Activated CD4-positive, alpha-beta T cell treated with anti-CD3 and anti-CD28 coated beads for 4 hours (primary cell): Measurements from ENCODE around the gene NPC2.
"Not testable (repeated sequence)": the region's sequence is repeated elsewhere in the genome, so short reads cannot be mapped to it uniquely, and the experiment has no call there.

Experiments
- DNase-seq, 2 donors: peaks; one replicate each; pipeline ENCODE4 v3.0.0-alpha.2; 2020

NPC2 gene

DNA sequence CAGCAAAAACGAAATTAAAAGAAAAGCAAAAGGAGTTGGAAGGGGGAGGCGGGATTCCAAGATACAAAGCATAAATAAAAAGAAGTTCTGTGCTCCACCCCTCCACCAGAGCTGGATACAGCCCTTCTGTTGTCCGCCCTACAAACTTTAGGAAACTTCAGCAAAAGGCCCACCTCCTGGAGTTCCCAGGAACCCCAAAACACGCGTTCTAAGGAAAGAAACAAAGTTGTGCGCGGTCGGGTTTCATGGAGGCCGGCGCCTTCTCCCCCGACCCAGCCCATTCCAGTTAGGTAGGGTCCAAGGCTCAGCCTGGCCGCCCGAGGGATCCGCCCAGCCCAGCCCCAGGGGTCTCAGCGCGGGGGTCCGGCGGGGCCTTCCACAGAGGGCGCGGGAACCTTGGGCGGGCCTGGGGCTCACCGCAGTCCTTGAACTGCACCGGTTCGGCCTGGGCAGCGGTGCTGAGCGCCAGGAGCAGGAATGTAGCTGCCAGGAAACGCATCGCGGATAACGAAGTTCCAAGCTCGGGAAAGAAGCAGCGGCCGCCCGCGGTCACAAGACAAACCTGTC is at the start of gene NPC2:
Gene NPC2, minus strand, starts transcription at position 530 of the 567 bp plus-strand sequence. Its CDS starts 31 bp downstream, at position 499.
- DNase-seq: no peak

DNA sequence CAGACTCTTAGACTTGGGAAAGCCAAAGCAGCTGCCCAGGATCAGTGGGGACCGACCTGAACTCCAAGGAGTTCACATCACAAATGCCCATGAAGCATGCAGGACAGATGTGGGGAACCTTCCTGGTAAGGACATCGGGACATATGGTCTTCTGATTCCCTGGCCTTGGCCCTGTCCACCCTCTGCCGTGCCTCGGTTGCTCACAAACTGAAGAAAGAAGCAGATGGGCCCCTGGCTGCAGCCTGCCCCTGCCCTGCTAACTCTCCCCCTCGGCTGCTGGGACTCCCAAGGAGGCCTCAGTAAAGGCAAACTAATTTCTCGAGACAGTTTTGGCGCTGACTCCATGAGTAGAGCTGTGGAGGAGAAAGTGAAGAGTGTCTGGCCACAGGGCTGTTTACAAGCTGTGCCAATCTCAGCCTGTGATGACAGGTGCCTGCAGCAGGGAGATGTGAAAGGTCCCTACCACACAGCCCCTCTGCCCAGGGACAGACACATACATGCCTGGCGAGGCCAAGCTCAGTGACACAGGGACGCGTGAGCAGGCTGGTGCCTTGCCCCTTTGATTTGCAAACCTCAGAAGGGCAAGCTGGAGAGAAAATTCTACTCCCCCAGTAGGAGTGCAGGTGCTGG is 49.1 kb upstream of the NPC2 start:
- no peak for DNase-seq

DNA sequence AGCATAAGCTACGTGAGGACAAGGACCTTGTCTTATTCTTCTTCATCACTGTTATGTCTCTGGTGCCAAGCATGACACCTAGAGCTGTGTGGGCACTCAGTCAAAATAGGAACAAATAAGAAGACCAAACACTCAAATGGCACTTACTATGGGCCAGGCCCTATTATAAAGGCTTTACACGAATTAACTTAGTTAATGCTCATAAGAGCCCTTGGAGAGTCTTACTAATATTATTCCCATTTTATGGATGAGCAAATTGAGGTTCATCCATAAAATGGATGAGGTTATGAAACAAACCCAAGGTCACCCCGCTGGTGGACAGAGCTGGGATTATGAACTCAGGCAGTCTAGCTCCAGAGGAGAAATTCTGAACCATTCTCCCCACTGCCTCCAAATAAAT is 48.1 kb upstream of the NPC2 start:
- no peak for DNase-seq

- DNase-seq: no peak
Observed at GRCh38 chr14:74539503-74539902, 46.4 kb upstream of the NPC2 start.

- no peak for DNase-seq
Observed at GRCh38 chr14:74538411-74539391, 45.6 kb upstream of the NPC2 start.

DNA sequence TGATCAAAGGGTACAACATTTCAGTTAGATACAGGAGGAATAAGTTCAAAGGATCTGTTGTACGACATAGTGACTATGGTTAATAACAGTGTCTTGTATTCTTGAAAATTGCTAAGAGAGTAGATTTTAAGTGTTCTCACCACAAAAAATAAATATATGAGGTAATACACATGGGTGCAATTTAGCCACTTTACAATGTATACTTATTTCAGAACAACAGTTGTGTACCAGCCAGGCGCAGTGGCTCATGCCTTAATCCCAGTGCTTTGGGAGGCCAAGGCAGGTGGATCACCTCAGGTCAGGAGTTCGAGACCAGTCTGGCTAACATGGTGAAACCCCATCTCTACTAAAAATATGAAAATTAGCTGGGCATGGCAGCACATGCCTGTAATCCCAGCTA is 43.2 kb upstream of the NPC2 start:
- DNase-seq: not testable (repeated sequence)

DNA sequence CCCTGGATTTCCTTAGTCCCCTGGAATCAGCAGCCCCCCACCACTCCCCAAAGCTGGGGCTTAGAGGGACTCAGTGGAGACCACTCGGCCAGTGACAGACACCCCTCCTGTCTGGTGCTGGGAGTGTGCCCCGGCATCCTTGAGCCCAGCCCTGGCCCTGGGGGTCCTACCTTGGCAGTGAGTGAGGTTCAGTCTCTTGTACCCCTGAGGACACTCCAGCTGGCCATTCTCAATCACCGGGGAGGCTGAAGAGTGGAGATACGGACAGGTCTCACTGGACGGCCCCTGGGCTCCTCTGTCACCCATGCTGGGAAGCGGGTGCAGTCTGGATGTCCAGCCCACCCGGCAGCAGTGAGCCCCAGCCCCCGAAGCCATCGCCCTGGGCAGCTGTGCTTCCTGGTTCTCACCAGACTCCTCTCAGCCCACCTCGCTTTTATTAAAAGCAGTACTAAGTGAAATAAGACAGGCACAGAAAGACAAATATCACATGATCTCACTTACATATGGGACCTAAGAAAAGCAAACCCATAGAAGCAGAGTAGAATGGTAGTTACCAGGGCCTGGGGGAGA is 42.7 kb upstream of the NPC2 start:
- no peak for DNase-seq

DNA sequence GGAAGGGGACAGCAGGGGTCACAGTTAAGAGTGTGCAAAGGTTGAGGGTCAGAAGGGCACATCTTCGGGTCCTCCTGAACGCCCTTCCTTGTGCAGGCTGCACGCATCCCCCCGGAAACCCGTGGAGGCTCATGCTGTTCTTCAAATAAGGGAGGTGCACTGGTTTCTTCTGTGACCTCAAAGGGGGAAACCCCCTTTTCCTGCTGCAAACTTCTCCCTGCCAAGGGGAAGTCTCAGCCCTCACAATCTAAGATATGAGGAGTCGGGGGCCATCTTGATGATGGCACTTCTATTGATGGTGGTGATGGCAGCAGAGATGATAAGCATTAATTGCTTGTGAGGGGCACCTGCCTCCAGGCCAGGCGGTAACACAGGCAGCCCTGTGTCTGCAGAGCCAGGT is 40.5 kb upstream of the NPC2 start:
- no peak for DNase-seq

- DNase-seq: no peak
Observed at GRCh38 chr14:74532246-74532645, 39.1 kb upstream of the NPC2 start.

DNA sequence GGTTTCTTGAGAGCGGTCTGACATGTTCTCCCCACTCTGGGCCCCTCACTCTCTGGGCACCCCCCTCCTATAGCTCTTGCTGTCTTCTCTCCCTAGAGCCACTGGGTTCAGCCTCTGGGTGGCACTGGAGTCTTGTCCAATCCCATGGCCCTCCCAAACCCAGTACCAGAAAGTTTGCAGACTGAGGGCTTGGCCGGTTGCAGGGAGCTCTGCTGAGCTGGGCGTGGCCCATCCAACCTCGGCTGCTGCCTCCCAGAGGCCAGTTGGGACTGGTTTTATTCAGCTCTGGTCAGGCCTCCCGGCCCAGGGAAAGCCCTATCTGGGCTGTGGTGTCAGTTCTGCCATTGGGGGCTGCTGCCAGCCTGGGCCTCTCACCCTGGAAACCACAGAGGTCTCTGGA is 38.4 kb upstream of the NPC2 start:
- DNase-seq: no peak

- no peak for DNase-seq
Observed at GRCh38 chr14:74531006-74531405, 37.9 kb upstream of the NPC2 start.

- no peak for DNase-seq
Observed at GRCh38 chr14:74528886-74529285, 35.8 kb upstream of the NPC2 start.

- DNase-seq: no peak
Observed at GRCh38 chr14:74528406-74528805, 35.3 kb upstream of the NPC2 start.

DNA sequence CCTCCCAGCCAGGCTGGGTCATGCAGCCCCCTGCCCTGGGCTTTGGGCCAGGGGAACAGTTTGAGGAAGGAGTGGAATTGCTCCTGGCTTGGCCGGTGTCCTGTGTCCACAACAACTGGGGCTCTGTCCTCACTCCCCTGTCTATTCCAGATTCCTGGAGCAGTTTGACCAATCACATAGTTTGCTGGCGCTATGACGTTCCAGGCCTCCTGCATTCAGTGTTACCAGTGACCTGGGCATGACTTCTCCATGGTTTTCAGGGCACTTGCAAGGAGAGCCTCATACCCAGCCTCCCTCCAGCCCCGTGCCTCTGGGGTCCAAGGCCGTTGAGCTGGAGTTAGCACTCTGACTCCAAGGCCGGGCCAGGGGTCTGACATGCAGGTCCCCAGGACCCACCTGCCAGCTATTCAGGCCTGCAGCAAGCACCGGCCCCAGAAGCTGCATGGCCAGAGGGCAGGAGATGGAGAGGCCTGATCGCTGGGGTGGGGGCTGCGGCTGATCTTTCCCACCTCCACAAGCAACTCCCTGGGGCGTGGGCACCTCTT is 34.7 kb upstream of the NPC2 start:
- no peak for DNase-seq

- DNase-seq: no peak
Observed at GRCh38 chr14:74526854-74527585, 33.9 kb upstream of the NPC2 start.

DNA sequence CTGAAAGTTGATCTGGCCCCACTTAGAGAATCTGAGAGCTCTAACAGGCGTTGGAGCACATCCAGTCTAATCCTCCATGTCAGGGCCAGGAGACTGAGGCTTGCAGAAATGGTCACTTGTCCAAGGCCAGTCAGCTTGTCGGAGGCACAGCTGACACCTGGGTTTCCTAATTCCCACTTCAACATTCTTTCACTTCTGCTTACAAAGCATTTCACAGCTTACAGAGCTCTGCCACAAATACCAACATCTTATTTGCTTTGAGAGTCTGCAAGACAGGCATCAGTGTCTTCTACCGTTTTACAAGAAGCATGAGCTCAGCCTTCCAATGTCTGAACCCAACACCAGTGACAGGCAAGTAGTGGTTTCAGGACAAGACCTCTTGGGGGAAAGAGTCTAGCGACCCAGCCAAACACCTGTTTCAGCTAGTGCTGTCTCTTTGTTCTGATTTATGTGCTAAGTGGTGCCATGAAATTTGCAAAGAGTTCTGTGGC is 32.3 kb upstream of the NPC2 start:
- no peak for DNase-seq

GRCh38 chr14:74524812-74525135 is 31.7 kb upstream of the NPC2 start:
- no peak for DNase-seq

DNA sequence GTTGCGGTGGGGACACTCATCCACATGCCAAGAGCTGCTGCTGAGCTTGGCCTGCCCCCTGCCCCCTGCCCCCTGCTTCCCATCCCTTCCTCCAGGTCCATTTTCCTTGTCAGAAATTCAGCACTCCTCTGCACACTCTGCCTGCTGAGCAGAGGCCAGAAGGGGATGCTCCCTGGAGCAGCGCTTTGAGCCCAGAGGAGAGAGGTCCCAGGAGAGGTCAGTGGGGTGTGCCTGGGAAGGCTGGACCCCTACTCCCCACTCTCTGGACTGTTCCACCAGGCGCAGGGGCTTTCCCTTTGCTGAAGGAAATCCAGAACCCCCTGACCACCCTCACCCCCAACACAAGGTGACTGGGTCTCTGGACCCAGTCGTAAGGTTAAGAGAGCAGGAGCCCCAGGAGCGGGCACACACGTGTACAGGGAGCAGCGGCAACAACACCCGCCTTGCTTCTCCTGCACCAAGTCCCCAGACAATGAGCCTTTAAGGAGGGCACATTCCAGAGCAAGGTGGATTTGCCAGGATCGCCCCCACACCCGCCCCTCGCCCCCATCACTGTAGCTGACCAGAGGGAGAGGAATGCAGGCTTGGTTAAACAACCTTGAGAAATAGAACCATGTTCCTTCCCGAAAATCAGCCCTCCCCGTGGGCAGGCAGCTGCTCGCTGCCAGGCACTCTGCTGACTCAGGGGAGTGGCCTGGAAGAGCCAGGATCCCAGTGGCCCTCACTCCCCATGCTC is 31.1 kb upstream of the NPC2 start:
- DNase-seq: no peak

- no peak for DNase-seq
Observed at GRCh38 chr14:74522740-74523139, 29.6 kb upstream of the NPC2 start.

DNA sequence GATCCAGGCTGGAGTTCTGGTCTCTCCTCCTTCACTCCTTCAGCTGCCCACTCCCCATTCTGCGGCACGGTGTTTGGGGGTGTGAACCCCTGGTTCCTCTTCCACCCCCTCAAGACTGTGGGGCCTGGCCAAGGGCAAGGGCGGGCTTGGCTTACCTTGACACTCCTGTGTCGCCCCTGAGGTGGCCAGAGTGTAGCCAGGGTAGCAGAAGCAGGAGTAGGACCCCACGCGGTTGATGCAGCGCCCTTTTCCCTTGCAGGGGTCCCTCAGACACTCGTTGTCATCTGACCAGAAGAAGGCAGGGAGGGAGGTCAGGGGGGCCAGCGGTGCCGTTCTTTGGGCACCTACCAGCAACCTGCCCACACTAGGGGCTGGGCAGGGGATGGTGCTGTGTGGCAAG is 28.7 kb upstream of the NPC2 start:
- DNase-seq: no peak

DNA sequence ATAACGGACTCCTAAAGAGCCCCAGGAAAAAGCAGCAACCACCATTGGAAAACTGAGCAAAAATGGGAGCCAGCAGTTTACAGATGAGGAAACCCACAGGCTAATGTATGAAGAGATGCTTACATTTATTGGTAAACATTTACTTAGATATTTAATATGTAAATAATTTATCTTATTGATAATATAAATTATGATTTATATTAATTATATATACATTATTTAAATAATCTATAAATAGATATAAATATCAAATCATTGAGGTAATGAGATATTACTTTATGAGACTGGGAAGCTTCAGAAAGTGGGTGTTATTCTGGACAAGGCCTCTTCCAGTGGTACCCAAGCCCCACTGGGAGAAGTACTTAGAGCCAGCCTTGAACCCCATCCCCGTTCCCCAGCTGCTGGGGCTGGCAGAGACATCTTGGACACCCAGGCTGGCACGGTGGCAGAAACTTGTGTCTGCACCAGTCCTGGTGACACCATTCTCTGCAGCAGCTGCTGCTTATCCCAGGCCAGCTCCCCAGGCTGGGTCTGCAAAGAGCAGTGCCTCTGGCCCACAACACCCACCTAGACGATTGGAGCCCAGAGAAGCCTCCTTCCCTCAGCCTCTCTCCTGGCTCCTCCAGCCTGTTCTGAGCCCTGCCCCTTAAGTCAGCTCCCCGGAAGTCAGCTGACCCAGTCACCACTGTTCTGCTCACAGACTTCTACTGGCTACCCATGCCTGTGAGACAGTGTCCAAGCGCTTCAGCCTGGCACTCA is 26.4 kb upstream of the NPC2 start:
- no peak for DNase-seq
